Nephron progenitor cell (in vitro differentiated cells): ENCODE measurements around the gene SLC26A6.

Source experiments
- DNase-seq: peaks from one replicate; pipeline ENCODE4 v3.0.0; 2021
- H3K27ac Mint-ChIP-seq: 2 replicates; pipeline ENCODE4 v1.8.0; 2021; ENCODE audit warnings: mild to moderate bottlenecking, moderate library complexity, mixed read lengths
- H3K27me3 Mint-ChIP-seq: 2 replicates; pipeline ENCODE4 v1.8.0; 2021; ENCODE audit warnings: mild to moderate bottlenecking, low read depth, mixed read lengths; ENCODE audit not compliant: poor library complexity
- H3K36me3 Mint-ChIP-seq: 2 replicates; pipeline ENCODE4 v1.8.0; 2021; ENCODE audit warnings: low read depth, mixed read lengths
- H3K4me1 Mint-ChIP-seq: 2 replicates; pipeline ENCODE4 v1.8.0; 2021; ENCODE audit warnings: mixed read lengths
- H3K4me3 Mint-ChIP-seq: 2 replicates; pipeline ENCODE4 v1.8.0; 2021; ENCODE audit warnings: mild to moderate bottlenecking, moderate library complexity, mixed read lengths
- H3K9me3 Mint-ChIP-seq: 2 replicates; pipeline ENCODE4 v1.8.0; 2021; ENCODE audit warnings: mild to moderate bottlenecking, moderate library complexity, mixed read lengths
- TF ChIP-seq, protein P1 (sequence below): fragments of 200-600 bp; sonication (generic); IDR thresholded peaks from 2 replicates; pipeline ENCODE4 v1.5.0; 2021; ENCODE audit warnings: antibody characterized with exemption

The SLC26A6 gene

DNA sequence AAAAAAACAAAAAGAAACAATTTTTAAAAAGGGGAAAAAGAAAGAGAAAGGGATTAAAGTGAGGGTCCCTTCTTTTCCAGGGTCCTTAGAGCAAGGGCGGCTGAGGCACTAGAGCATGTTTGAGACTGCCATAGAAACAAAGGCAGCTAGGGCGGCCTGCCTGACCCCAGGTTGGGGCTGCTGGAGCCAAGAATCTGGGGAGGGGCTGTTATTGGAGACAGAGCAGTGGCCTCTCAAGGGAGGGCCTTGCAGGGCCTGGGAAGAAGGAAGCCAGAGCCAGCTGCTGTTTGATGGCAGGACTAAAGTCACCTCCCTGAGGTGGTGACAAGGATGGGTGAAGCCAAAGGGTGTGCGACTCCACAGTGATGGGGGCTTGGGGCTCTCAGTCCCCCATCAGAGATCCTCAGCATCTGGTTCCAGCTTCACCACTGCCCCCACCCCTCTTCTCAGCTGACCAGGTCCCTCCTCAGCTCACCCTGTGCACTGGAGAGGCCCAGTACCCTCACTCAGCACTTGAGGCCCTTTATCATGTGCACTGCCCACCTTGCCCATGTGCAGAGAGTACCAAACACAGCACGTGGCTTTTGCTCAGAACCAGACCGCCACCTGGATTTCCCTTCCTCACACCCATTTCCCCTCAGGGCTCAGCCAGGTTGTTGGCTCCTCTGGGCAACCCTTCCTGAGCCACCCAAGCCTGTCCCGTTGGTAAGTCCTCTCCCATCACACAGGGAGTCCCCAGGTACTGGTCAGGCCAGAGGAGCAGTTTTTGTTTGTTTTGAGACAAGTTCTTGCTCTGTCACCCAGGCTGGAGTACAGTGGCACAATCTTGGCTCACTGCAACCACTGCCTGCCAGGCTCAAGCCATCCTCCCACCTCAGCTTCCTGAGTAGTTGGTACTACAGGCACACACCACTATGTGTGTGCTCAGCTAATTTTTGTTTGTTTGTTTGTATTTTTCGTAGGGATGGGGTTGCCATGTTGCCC is 15.4 kb downstream of the SLC26A6 start:
- peaks cover 48% of the 10 kb centered on the region for H3K36me3 Mint-ChIP-seq
- H3K4me3 Mint-ChIP-seq: no peak overlapping the region
- H3K4me1 Mint-ChIP-seq: peaks cover 34% of the 10 kb centered on the region
- TF ChIP-seq, protein P1, sequence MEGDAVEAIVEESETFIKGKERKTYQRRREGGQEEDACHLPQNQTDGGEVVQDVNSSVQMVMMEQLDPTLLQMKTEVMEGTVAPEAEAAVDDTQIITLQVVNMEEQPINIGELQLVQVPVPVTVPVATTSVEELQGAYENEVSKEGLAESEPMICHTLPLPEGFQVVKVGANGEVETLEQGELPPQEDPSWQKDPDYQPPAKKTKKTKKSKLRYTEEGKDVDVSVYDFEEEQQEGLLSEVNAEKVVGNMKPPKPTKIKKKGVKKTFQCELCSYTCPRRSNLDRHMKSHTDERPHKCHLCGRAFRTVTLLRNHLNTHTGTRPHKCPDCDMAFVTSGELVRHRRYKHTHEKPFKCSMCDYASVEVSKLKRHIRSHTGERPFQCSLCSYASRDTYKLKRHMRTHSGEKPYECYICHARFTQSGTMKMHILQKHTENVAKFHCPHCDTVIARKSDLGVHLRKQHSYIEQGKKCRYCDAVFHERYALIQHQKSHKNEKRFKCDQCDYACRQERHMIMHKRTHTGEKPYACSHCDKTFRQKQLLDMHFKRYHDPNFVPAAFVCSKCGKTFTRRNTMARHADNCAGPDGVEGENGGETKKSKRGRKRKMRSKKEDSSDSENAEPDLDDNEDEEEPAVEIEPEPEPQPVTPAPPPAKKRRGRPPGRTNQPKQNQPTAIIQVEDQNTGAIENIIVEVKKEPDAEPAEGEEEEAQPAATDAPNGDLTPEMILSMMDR: no peak
- peaks cover 6% of the 10 kb centered on the region for H3K27me3 Mint-ChIP-seq
- DNase-seq: no peak
- H3K27ac Mint-ChIP-seq: peak overlapping the region; percentile 89
- H3K9me3 Mint-ChIP-seq: peaks cover 18% of the 10 kb centered on the region

DNA sequence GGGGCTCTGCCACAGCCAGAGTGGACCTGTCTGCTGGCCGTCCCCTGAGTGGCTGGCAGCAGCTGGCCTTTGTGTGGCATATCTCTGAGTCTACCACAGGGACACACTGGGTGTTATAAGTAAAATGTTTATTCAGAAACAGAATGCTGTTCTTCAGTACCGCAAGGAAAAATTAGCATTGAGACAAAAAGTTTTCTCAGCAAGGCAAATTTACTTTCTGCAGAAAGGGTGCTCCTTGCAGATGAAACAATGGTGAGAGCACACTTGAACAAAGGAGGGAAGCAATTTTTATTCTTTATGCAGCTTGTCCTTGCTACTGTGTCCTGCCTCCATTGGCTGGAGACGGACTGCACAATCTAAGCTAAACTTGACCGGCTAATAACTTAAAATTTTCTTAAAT is 17.7 kb downstream of the SLC26A6 start:
- DNase-seq: no peak
- Mint-ChIP-seq H3K9me3 (peaks cover 18% of the 10 kb centered on the region), H3K36me3 (peaks cover 51% of the 10 kb centered on the region), H3K4me3 (no peak overlapping the region), H3K4me1 (peaks cover 18% of the 10 kb centered on the region), H3K27me3 (peaks cover 6% of the 10 kb centered on the region), H3K27ac (no peak overlapping the region)
- TF ChIP-seq, protein P1: no peak

DNA sequence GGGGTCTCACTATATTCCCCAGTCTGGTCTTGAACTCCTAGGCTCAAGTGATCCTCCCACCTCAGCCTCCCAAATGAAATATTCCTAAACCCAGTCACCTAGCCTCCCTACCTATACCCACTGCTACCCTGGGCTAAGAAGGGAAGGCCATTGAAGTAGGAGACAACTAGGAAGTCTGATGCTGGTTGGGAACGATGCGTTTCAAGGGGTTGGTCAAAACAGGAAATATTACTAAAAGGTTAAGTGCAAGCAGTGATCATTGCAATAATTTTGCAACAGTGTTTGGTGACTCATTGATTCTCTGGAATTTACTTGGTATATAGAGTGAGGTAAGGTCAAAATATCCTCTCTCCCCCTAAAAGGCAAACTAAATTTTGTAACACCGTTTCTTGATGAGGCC is 21.2 kb downstream of the SLC26A6 start:
- Mint-ChIP-seq H3K9me3 (peaks cover 18% of the 10 kb centered on the region), H3K36me3 (peaks cover 39% of the 10 kb centered on the region), H3K27ac (no peak overlapping the region), H3K4me1 (peaks cover 6% of the 10 kb centered on the region), H3K27me3 (peaks cover 10% of the 10 kb centered on the region), H3K4me3 (no peak overlapping the region)
- TF ChIP-seq, protein P1: no peak
- no peak for DNase-seq

DNA sequence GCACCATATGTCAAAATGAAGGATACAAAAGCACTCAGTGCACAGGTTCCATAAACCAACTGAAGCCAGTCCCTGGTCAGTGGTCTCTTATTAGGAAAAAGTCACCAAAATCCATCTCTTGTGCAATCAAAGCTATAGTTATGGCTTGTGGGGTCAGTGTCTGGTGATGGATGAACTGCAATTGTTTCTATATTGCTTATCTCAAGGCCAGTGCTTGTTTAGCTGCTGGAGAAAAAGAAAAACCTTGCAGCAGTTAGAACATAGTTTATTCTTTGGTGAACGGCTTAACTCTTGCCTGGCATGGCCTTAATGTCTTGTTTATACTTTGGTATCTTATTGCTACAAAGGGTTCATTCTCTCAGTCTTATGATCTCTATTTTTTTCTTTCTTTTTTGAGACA is 23.0 kb downstream of the SLC26A6 start:
- Mint-ChIP-seq H3K27ac (peak overlapping the region; percentile 63), H3K27me3 (peaks cover 10% of the 10 kb centered on the region), H3K4me1 (peaks cover 12% of the 10 kb centered on the region), H3K4me3 (no peak overlapping the region), H3K36me3 (peaks cover 34% of the 10 kb centered on the region), H3K9me3 (peaks cover 9% of the 10 kb centered on the region)
- TF ChIP-seq, protein P1: no peak
- DNase-seq: no peak

DNA sequence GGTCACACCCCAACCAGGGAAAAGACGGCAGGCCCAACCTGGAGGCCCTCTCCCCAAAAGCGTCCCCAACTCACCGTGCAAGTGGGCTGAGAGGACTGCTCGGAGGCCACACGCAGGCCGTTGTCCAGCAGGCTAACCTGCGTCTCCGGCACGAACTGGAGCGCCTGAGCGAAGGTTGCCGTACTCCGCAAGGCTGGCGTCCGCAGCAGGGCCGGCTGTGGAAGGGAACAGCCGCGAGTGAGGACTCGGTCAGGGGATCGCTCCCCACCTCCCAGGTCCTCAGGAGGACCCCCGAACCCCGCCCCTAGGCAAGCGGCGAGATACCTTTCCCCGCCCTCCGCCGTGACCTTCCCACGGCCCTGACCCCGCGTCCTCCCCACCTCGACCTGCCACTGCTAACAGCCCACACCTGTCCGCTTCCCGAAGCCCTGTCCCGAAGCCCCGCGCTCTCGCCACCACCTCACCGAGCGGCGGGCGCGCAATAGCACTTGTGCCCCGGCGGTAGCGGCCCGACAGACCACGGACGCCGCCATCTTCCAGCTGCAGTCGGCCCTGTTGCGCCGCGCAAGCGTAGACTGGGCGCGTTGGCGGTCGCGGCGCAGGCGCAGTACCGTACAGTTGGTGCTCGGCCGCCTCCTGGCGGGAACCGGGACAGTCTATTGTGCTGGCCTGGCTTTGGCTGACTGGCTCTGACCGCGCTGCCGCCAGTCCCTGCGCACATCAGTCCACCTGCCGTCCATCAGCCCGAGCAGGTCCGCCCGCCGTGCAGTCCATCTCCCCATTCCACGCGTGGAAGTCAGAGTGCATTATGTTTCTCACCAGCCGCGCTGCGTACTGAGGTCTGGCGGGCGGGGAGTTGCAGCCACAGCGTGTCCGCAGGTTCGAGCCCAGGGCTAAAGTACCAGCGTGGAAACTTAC is 25.9 kb downstream of the SLC26A6 start, which contains the start of gene UQCRC1:
Gene UQCRC1, minus strand, starts transcription at position 559 of the 918 bp plus-strand sequence. Its CDS starts 26 bp downstream, at position 533.
- Mint-ChIP-seq H3K27me3 (peaks cover 7% of the 10 kb centered on the region), H3K36me3 (peaks cover 47% of the 10 kb centered on the region), H3K4me1 (peaks cover 12% of the 10 kb centered on the region), H3K27ac (peak within 1 kb of the TSS; percentile 59), H3K4me3 (peak within 1 kb of the TSS; percentile 96), H3K9me3 (no peaks in the 10 kb centered on the region)
- TF ChIP-seq, protein P1: peak; percentile 65
- peak; percentile 95 for DNase-seq
